HG03571 (cell line): Measurements from ENCODE around the gene ADM5.

Source experiments
- ATAC-seq: cut with Tn5 transposase; IDR thresholded peaks from one replicate; pipeline ENCODE4 v1.9.1; 2021; ENCODE audit not compliant: unreplicated experiment

The ADM5 gene

DNA sequence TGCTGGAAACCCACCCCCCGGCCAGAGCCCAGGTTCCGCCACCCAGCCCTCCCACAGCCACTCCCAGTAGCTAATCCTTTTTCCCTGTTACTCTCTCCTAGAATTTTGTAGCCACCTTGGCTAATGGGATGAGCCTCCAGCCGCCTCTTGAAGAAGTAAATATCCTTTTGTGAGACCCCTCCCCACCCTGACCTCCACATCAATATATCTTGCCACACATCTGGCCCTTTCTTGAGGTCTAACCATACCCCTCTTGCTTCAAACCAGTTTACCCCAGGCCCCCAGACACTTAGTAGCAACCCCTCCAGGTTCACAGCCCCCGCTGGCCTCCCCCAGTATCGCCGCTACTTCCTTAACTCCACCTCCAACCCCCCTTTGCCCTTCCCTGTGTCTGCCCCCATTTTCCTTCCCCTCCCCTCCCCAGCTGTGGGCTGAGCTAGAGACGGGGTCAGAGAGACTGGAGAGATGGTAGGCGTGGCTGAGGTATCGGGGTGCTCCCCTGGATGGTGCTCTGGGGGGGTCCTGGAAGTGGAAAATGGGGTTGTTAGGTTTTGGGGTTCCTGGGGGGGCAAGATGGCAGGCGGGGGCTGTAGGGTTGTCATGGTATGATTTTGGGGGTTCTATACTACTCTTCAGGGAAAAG, 9.5 kb upstream of the ADM5 start:
- no peak for ATAC-seq

DNA sequence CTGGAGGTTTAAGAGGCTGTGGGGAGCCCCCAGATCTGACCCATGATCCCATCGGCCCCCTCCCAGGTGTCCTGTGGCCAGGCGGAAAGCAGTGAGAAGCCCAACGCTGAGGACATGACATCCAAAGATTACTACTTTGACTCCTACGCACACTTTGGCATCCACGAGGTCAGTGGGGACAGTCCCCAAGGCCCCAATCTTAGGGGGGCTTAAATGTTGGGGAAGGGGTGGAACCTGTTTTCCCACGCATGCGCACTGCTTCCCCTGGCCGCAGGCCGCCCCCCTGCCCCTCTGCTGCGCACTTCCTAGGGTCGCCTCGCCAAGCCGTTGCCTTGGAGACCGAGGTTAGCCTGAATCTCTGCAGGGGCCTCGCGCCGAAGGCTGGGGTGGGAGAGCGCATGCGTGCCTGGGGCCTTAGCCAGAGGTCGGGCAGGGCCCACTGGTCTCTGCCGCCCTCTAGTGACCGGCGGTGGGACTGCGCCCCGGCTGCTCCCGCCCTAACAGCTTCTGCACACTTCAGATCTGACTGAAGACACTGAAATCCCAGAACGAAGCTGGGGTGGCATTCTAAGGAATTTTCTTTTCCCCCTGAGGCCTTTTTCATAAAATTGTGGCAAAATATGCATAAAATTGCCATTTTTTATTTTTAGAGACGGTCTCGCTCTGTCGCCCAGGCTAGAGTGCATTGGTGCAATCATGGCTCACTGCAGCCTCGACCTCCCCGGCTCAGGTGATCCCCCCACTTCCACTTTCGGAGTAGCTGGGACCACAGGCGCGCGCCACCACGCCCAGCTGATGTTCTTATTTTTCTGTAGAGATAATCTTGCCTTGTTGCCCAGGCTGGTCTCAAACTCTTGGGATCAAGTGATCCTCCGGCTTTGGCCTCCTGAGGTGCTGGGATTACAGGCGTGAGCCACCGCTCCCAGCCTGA, 8.7 kb upstream of the ADM5 start:
- ATAC-seq, result no peak

DNA sequence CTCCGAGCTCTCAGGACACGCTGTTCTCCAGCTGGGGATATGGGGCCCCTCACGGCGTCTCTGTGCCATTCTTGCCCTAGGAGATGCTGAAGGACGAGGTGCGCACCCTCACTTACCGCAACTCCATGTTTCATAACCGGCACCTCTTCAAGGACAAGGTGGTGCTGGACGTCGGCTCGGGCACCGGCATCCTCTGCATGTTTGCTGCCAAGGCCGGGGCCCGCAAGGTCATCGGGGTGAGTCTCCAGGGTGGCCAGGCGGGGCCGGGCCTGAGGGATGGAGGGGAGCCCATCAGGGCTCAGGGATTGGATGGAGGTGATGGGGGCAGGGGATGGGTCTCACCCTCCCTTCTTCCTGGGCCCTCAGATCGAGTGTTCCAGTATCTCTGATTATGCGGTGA, 7.6 kb upstream of the ADM5 start:
- no peak for ATAC-seq

DNA sequence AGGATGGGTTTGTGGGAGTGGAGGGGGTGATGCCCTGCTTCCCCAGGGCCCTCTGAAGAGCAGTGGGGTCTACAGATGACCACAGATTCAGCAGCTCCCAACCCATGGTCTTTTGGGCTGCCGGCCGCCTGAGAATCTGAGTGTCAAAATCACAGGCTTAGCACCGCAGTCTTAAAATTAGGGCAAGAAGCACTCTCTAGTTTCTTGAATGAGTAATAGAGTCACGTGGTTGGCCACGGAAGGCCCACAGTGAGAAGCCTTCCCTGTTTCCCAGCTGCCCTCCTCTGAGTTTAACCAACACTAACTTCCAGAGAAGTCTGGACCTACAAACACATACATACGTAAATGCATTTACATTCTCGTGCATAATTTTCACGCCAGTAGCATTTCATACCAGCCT, 7.1 kb upstream of the ADM5 start:
- no peak for ATAC-seq

DNA sequence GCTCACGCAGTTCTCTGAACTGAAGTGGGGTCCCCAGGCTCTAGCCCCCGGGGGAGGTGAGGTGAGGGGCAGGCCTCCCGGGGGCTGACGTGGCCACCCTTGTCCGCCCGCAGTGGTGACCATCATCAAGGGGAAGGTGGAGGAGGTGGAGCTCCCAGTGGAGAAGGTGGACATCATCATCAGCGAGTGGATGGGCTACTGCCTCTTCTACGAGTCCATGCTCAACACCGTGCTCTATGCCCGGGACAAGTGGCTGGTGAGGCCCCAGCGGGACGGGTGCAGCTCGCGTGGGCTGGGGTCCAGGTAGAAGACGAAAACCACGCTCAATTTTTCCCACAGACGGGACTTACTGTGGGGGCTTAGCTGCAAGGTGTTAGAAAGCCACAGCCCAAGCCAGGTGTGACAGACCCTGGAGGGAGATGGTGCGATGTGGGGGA, 5.6 kb upstream of the ADM5 start:
- no peak for ATAC-seq

DNA sequence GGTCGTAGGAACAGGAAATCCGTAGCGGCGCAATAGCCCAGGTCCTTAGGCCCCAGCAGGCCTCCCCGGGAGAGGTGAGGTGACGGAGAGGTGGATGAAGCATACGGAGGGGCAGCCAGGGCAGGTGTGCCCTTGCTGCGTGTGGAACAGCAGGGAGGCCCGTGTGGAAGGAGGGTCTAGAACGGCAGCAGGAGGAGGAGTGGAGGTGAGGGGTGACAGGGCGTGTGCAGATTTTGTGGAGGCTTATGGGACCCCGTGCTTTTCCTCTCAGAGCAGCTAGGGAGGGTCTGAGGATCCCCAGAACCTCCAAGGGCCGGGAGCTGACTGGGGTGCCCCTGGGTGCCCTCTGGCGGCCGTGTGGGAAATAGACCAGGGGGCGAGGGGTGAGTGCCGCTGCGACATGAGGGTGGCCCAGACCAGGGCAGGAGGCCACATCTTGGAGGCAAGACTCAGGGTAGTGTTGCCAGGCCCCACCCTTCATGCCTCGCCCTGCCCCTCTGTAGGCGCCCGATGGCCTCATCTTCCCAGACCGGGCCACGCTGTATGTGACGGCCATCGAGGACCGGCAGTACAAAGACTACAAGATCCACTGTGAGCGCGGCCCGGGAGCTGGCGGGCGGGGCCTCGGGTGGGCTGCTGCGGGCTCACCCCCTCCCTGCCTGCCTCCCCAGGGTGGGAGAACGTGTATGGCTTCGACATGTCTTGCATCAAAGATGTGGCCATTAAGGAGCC, 5.0 kb upstream of the ADM5 start:
- no peak for ATAC-seq

DNA sequence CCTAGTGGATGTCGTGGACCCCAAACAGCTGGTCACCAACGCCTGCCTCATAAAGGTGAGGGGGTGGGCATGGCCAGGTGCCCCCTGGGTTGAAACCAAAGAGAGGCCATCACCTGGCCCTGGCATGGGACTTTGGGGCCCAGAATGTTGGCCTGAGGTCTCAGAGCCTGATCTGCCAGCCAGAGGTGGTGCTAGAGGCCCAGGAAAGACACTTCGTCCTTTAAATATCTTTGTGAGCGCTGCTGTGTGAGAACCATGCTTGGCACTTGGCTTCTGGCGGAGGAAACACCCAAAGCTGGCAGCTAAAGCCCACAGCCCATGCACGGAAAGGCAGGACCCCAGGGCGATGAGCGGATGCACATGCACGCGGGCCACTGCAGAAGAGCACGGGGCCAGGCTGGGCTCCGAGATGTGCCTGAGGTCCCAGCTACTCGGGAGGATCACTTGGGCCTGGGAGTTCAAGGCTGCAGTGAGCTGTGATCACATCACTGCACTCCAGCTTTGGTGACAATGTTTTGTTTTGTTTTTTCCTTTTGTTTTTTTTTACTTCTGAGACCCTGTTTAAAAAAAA, 4.3 kb upstream of the ADM5 start:
- no peak for ATAC-seq

DNA sequence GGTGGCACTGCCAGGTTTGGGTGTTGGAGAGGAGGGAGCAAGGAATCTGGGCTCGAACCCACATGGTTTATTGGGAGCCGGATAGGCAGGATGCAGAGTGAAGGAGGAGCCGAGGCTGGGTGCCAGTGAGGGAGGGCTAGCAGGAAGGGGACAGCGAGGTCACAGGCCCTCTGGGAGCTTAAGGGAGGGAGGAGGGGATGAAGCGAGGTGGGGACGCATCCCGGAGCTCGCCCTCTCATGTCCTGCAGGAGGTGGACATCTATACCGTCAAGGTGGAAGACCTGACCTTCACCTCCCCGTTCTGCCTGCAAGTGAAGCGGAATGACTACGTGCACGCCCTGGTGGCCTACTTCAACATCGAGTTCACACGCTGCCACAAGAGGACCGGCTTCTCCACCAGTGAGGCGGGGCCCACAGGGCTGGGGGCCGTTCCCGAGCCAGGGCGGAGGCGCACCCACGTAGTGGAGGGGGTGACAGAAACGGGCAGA, 3.5 kb upstream of the ADM5 start:
- no peak for ATAC-seq

DNA sequence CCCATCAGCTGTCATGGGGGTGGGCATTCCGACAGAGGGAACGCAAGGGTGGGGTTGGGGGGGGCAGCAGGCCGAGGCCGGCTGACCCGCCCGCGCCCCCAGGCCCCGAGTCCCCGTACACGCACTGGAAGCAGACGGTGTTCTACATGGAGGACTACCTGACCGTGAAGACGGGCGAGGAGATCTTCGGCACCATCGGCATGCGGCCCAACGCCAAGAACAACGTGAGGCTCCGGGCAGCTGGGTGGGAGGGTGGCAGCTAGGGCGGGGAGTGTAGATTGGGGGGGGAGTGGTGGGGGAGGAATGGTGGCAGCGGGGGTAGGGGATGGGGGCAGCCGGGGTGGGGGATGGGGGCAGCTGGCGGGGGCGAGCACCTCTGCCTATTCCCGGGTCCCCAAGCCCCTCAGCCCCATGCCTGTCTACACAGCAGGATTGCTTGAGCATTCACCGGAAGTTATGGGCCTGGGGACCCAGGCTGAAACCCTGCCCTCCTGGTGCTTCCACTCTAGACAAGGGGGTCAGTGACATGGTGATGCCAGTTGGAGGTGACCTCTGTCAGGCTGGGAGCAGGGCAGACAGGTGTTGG, 2.8 kb upstream of the ADM5 start:
- no peak for ATAC-seq

DNA sequence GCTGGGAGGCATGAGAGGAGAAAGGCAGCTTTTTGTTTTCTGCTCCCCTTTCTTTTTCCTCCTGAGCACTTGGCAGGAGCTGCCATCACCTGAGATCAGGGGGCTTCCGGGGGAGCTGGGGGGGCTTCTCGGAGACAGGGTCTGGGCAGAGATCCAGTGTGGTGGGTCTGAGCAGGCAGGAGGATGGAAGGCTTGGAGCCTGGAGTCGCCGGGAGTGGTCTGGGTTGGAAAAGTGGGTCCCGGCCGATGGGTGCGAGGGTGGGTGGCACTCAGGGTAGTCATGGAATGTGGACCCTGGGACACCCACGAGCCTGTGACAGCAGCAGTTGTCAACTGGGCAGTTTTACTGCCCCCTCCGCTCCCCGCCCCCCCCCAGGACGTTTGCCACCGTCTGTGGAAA, 2.2 kb upstream of the ADM5 start:
- no peak for ATAC-seq

DNA sequence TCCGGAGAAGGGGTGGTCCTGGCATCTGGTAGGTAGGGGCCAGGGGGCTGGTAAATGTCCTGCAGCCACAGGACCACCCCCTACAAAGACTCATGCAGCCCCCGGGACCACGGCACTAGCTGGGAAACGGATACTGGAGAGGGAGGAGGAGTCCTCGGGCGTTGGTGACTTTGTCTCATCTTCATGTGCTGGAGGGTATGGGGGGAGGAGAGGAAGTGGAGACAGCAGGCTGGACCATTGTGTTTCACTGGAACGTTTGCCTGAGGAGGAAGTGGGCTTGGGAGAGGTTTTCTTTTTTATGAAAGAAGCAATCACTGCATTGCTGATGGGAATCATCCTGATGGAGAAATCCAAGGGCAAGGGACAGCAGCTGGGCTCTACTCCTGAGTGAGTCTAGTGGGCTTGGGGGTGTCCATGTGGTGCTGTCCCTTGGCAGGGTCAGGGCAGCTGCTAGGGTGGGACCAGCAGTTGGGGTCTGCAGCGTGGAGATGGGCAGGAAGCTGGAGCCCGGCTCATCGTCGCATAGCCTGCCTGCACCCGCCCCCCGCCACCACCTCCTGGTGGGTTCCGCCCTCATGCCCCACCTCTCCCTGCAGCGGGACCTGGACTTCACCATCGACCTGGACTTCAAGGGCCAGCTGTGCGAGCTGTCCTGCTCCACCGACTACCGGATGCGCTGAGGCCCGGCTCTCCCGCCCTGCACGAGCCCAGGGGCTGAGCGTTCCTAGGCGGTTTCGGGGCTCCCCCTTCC, 1.7 kb upstream of the ADM5 start:
- no peak for ATAC-seq

DNA sequence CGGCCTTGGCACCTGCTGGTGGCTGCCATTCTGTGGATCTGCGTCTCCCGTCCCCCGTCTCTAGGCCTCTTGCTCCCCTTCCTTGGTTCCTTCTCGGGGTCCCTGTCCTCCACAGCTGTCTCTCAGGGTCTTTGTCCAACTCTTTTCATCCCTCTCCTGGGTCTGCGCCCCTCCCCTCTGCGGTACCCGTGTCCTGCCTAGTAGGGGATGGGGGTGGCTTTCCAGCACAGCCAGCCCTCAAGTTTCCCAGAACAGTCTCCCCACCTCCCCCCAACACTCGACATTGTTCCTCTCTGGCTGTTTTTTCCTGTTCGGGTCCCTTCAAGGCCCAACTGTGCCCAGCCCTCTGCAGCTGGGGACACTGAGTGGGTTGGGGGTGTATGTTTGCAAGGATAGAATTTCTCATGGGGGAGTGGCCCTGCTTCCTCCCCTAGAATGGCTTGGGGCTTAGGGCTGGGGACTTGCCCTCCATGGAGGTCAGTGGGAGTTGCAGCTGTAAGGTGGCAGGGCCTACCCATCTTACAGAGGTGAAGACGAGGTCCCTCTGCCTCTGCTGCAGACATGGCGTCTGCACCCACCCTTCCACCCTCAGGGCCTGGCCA, 762 bp upstream of the ADM5 start:
- ATAC-seq, result no peak

DNA sequence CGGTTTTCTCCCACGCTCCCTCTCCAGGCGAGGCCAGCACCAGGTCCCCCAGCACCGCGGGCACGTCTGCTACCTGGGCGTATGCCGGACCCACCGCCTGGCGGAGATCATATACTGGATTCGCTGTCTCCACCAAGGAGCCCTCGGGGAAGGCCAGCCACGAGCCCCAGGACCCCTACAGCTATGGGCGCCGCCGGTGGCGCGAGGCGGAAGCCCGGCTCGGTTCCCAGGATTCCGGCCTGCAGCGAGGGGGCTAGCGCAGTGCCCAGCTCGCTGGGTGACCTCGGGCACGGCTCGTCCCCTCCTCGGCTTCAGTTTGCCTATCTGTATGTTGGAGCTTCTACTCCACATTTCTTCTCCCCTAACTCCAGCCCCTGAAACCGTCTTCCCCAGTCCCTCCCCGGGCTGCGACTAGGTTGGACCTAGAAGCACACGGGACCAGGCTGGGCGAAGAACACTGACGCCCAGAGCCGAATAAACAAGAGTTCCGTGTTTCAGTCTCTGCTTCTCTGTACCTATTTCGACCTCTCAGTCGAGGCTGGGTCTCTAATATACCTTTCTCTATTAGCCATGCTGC, 773 bp downstream of the ADM5 start:
- ATAC-seq, result no peak

DNA sequence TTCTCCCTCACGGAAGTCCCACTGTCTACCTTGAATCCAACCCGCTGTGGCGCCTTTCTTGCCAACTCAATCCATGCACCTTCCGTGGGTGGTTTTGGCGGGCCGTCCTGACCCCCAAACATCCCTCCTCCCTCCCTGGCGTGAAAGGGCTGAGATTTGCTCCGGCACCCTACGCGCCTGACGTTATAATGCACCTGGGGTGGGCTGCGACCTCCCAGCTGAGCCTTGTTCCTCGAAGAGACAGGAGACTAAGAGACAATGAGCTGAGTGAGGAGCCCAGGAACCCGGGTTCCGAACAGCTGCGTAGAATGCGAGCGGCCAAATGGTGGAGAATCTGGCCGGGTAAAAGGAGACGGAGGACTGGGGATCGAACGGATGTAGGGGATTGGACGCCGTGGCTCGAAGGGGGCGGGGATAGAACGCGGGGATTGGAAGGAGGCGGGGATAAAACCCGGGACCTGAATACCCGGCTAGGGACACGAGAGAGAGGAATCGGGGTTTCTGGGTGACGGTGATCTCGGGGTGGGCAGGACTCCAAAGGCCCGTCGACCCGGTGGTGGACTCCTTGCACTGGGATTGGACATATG, 1.4 kb downstream of the ADM5 start, which contains the start of gene CPT1C:
Gene CPT1C (plus strand): TSS at position 461 of the 587 bp plus-strand sequence. CDS start 1,137 bp downstream, outside the sequence.
- ATAC-seq, result no peak

DNA sequence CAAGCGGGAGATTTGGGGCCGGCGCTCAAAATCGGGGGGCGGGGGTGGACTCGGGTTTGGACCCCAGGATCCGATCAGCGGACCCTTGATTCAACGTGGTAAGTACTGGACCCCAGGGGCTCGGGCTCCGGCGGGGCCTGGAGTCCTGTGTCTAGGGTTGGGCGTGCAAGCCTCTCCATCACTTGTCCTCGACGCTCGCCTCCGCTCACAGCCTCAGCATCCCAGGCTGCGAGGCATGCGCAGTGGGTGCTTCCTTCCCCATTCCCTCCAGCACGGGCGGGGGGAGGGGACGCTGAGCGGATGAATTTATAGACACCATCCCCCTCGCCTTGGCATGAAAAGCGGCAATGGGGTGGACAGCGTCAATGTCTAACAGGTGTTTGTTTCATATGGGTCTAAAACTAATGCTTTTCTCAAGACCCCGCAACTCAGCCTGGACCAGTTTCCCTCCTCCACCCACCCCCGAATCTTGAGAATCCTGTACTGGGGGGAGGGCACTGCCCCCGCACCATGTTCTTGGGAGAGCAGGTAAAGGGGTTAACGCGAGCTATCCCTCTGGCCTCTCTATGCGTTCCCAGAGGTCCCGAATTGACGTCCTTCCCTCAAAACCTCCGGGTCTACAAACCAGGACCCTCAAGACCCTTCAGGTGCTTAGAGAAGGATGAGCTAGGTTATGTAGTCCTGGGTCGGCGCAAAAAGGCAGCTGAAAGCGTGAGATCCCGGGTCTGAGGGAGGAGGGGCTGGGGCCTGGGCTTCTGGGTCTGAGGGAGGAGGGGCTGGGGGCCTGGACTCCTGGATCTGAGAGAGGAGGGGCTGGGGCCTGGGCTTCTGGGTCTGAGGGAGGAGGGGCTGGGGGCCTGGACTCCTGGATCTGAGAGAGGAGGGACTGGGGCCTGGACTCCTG, 2.1 kb downstream of the ADM5 start:
- no peak for ATAC-seq

DNA sequence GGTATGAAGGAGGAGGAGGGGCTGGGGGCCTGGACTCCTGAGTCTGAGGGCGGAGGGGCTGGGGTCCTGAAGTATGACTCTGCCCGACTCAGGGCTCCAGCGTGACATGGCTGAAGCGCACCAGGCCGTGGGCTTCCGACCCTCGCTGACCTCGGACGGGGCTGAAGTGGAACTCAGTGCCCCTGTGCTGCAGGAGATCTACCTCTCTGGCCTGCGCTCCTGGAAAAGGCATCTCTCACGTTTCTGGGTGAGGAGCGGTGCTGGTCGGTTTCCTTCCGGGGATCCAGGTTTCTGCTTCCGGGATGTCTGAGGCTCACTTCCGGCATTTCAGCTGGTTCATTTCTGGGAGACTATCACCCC, 2.7 kb downstream of the ADM5 start:
- no peak for ATAC-seq

DNA sequence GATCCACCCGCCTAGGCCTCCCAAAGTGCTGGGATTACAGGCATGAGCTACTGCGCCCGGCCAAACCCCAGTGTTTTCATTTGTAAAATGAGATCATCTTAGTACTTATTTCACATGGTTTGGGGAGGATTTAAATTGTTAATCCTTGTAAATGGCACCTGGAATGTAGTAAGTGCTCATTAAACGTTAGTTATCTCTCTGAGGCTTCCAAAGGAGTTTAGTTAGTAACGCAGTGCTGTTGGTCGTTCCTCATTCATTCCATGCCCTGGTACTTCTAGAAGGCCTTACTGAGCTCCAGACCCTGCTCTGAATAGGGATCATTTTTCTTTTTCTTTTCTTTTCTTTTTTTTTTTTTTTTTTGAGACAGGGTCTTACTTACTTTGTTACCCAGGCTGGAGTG, 6.7 kb downstream of the ADM5 start:
- ATAC-seq, result no peak

DNA sequence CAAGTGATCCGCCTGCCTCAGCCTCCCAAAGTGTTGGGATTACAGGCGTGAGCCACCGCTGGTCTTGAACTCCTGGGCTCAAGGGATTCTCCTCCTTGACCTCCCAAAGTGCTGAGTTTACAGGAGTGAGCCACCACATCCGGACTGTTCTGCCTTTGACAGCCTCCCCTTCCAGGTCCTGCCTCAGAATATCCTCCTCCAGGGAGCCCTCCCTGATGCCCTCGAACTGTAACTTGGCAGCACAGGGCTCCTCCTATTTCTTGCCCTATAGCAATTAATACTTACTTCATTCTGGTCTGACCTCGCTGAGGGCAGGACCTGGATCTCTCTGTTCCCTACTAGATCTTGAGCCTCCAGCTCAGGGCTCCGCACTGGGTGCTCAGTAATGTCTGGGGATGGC, 7.5 kb downstream of the ADM5 start:
- no peak for ATAC-seq
